OCI-LY3 (cell line): ENCODE measurements around the gene MPIG6B.

ENCODE experiments used
- H2AFZ ChIP-seq: fragments of 200-600, 300-600 bp; shearing (Covaris generic); 2 replicates; pipeline ENCODE4 v1.6.0; 2014; ENCODE audit warnings: antibody characterized with exemption, low read depth, low read length
- H3K27ac ChIP-seq: fragments of 200-600, 300-600 bp; sonication (generic); 2 replicates; pipeline ENCODE4 v1.5.1; 2014; ENCODE audit warnings: mild to moderate bottlenecking, low read length, moderate library complexity, mixed read lengths
- H3K27me3 ChIP-seq: fragments of 200-600, 300-600 bp; sonication (generic); 2 replicates; pipeline ENCODE4 v1.6.1; 2014; ENCODE audit warnings: low read depth, low read length, mixed read lengths
- H3K36me3 ChIP-seq: fragments of 200-600, 300-600 bp; sonication (generic); replicated peaks from 2 replicates; pipeline ENCODE3; 2014; ENCODE audit warnings: low read depth, low read length, mixed read lengths
- H3K4me1 ChIP-seq: fragments of 300-600, 200-600 bp; sonication (generic); 2 replicates; pipeline ENCODE4 v1.6.1; 2014; ENCODE audit warnings: low read length, mixed read lengths
- H3K4me2 ChIP-seq: fragments of 200-600, 300-600 bp; sonication (generic); 2 replicates; pipeline ENCODE4 v1.6.1; 2014; ENCODE audit warnings: low read length, mixed read lengths
- H3K4me3 ChIP-seq: fragments of 300-600, 200-600 bp; sonication (generic); 2 replicates; pipeline ENCODE4 v1.5.1; 2014; ENCODE audit warnings: antibody characterized with exemption, mild to moderate bottlenecking, low read length, moderate library complexity
- H3K79me2 ChIP-seq: fragments of 300-600, 200-600 bp; shearing (Covaris generic); 2 replicates; pipeline ENCODE4 v1.6.1; 2014; ENCODE audit warnings: mild to moderate bottlenecking, low read length, mixed read lengths
- H3K9ac ChIP-seq: fragments of 300-600, 200-600 bp; shearing (Covaris generic); 2 replicates; pipeline ENCODE4 v1.6.0; 2014; ENCODE audit warnings: mild to moderate bottlenecking, low read length, moderate library complexity
- H3K9me3 ChIP-seq: fragments of 200-600, 300-600 bp; shearing (Covaris generic); 2 replicates; pipeline ENCODE4 v1.6.1; 2014; ENCODE audit warnings: low read length, mixed read lengths; ENCODE audit not compliant: insufficient read depth
- H4K20me1 ChIP-seq: fragments of 200-600, 300-600 bp; sonication (generic); 2 replicates; pipeline ENCODE4 v1.6.1; 2016; ENCODE audit warnings: low read length, mixed read lengths; ENCODE audit not compliant: insufficient read depth
- EZH2phosphoT487 ChIP-seq: fragments of 200-600 bp; shearing (Covaris generic); IDR thresholded peaks from 2 replicates; pipeline ENCODE4 v1.6.1; 2018; ENCODE audit warnings: antibody characterized with exemption, mixed run types, low read depth
- TF ChIP-seq, protein P1 (sequence below): fragments of 200-600, 300-600 bp; sonication (generic); IDR thresholded peaks from 2 replicates; pipeline ENCODE4 v1.5.1; 2014; ENCODE audit warnings: antibody characterized with exemption, low read length, low read depth

MPIG6B gene

DNA sequence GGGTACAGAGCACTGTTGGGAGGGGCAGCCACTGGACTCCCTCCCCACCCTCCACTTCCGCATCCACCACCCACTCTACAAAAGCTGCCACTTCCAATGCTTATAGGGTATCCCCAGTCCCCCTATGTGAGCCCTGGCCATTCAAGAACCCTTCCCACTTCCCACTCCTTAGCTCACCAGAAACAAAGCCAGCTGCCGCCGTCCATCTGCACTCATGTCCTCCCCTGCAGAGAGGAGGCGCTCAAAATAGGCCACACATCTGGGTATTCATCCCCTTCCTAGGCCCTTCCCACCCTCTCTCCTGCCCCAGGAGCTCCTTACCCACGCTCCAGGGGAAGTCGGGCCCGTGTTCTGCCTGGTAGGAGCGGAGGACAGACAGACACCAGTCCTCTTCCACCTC lies 35.9 kb upstream of the MPIG6B start:
- no peak overlapping the region for H3K4me3 ChIP-seq

GRCh38 chr6:31687860-31688693 lies 35.1 kb upstream of the MPIG6B start:
- no peaks in the 10 kb centered on the region for H3K9me3 ChIP-seq
- TF ChIP-seq, protein P1, sequence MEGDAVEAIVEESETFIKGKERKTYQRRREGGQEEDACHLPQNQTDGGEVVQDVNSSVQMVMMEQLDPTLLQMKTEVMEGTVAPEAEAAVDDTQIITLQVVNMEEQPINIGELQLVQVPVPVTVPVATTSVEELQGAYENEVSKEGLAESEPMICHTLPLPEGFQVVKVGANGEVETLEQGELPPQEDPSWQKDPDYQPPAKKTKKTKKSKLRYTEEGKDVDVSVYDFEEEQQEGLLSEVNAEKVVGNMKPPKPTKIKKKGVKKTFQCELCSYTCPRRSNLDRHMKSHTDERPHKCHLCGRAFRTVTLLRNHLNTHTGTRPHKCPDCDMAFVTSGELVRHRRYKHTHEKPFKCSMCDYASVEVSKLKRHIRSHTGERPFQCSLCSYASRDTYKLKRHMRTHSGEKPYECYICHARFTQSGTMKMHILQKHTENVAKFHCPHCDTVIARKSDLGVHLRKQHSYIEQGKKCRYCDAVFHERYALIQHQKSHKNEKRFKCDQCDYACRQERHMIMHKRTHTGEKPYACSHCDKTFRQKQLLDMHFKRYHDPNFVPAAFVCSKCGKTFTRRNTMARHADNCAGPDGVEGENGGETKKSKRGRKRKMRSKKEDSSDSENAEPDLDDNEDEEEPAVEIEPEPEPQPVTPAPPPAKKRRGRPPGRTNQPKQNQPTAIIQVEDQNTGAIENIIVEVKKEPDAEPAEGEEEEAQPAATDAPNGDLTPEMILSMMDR: no peak
- TF ChIP-seq EZH2phosphoT487: no peak
- H2AFZ ChIP-seq: no peak overlapping the region
- H3K36me3 ChIP-seq: peaks cover 2% of the 10 kb centered on the region
- H3K79me2 ChIP-seq: no peaks in the 10 kb centered on the region
- H3K4me3 ChIP-seq: no peak overlapping the region
- H3K4me2 ChIP-seq: no peak overlapping the region
- no peaks in the 10 kb centered on the region for H4K20me1 ChIP-seq
- no peak overlapping the region for H3K27ac ChIP-seq
- no peak overlapping the region for H3K9ac ChIP-seq
- H3K4me1 ChIP-seq: peaks cover 5% of the 10 kb centered on the region; the same call in 1 of the 2 replicates
- H3K27me3 ChIP-seq: no peaks in the 10 kb centered on the region

More for the DNA sequence above, 35.9 kb upstream of the MPIG6B start:
- Histone ChIP-seq H3K4me1 (peaks cover 5% of the 10 kb centered on the region; the same call in 1 of the 2 replicates), H3K4me2 (no peak overlapping the region), H2AFZ (no peak overlapping the region), H3K9ac (no peak overlapping the region), H4K20me1 (no peaks in the 10 kb centered on the region), H3K9me3 (no peaks in the 10 kb centered on the region), H3K27ac (no peak overlapping the region), H3K36me3 (peaks cover 2% of the 10 kb centered on the region), H3K79me2 (no peaks in the 10 kb centered on the region), H3K27me3 (no peaks in the 10 kb centered on the region)
- no peak for TF ChIP-seq EZH2phosphoT487
- TF ChIP-seq, protein P1: no peak

DNA sequence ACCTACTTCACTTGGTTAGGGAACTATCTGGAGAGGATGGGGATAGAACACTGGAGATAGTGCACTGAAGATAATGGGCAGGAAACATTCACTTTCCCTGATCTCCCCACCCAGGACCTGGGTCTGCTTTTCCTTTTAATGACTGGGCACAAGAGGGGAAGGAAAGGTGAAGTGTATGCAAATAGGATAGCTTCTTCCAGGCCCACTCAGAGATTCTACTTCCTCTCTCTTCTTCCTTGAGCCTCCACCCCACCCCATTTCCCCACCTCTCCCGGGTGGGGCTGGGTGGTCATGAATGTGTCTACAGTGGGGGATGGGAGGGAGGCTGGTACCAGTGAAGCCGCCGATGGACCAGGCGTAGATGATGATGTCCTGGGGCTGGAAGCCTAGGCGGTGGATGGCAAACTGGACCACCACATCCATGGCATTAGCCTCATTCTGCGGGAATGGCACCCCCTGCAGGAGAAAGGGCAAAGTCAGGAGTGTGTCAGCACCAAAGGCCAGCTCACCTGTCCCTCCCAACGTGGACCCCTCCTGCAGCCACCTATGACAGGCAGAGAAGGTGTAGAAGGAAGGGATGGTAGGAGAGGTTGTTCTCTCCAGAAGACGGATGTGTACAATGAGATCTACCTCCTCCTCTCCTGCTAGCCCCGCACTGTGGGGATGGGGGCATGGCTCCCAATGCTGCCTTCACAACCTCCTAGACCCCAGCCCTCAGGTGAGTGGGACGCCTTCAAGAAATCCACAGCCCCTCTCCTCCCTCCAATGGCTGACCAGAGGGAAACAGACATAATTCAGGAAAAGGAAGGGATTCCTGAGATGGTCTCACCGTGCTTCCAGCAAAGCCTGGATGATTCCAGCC lies 33.7 kb upstream of the MPIG6B start:
- Histone ChIP-seq H3K9me3 (no peaks in the 10 kb centered on the region), H3K79me2 (no peaks in the 10 kb centered on the region), H2AFZ (no peak overlapping the region), H3K4me3 (no peak overlapping the region), H3K36me3 (peaks cover 2% of the 10 kb centered on the region), H3K4me1 (peaks cover 5% of the 10 kb centered on the region; the same call in 1 of the 2 replicates), H4K20me1 (no peaks in the 10 kb centered on the region), H3K4me2 (no peak overlapping the region), H3K27me3 (no peaks in the 10 kb centered on the region), H3K27ac (no peak overlapping the region), H3K9ac (no peak overlapping the region)
- no peak for TF ChIP-seq EZH2phosphoT487
- TF ChIP-seq, protein P1: peak; percentile 25; the same call in 1 of the 2 replicates
